IPS-15b (cell line): Measurements from ENCODE around the gene ECE2.

Source experiments
- H3K27me3 ChIP-seq: one replicate; pipeline ENCODE4 v1.6.1; 2013; ENCODE audit warnings: low read length; ENCODE audit not compliant: control insufficient read depth, insufficient read depth
- H3K36me3 ChIP-seq: one replicate; pipeline ENCODE4 v1.6.1; 2013; ENCODE audit warnings: low read length; ENCODE audit not compliant: control insufficient read depth, insufficient read depth
- H3K4me1 ChIP-seq: one replicate; pipeline ENCODE4 v1.6.1; 2013; ENCODE audit warnings: mild to moderate bottlenecking, low read length; ENCODE audit not compliant: control insufficient read depth, insufficient read depth
- H3K4me3 ChIP-seq: one replicate; pipeline ENCODE4 v1.5.1; 2013; ENCODE audit warnings: low read depth, low read length
- H3K9ac ChIP-seq: one replicate; pipeline ENCODE4 v1.6.1; 2013; ENCODE audit warnings: low read depth, mild to moderate bottlenecking, low read length
- H3K9me3 ChIP-seq: one replicate; pipeline ENCODE4 v1.6.1; 2013; ENCODE audit warnings: mild to moderate bottlenecking, low read length; ENCODE audit not compliant: control insufficient read depth, insufficient read depth

ECE2 gene

GRCh38 chr3:184275961-184276910, at the start of gene ECE2:
TSS of gene ECE2 (plus strand) at chr3:184276022. CDS start at chr3:184276154, 132 bp downstream.
- Histone ChIP-seq H3K9me3 (no peaks in the 10 kb centered on the region), H3K4me3 (peak within 1 kb of the TSS; percentile 41), H3K27me3 (peaks cover 44% of the 10 kb centered on the region), H3K4me1 (no peaks in the 10 kb centered on the region), H3K36me3 (no peaks in the 10 kb centered on the region), H3K9ac (peak within 1 kb of the TSS; percentile 37)

DNA sequence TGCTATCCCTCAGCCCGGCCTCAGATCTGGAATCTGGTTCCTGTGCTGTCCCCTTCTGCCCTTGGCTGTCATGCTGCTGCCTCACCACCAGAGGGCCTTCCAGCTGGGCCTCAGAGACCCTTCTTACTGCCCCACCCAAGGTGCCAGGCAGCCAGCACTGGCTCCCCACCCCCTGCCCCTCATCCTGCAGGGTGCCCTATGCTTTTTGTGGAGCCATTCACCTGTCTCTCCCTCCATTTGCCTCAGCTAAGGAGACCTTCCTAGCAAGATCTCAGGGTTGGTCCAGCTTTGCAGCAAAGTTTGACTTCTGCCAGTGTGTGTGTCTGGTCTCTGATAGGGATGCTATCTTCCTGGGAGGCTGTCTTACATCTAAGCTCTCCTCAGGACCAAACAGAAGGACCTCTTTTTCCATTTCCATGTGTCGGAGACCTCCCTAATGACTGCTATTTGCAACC, 48.3 kb upstream of the ECE2 start:
- Histone ChIP-seq H3K9me3 (no peaks in the 10 kb centered on the region), H3K27me3 (peaks cover 48% of the 10 kb centered on the region), H3K4me3 (no peak overlapping the region), H3K9ac (no peak overlapping the region), H3K36me3 (no peaks in the 10 kb centered on the region), H3K4me1 (no peaks in the 10 kb centered on the region)

DNA sequence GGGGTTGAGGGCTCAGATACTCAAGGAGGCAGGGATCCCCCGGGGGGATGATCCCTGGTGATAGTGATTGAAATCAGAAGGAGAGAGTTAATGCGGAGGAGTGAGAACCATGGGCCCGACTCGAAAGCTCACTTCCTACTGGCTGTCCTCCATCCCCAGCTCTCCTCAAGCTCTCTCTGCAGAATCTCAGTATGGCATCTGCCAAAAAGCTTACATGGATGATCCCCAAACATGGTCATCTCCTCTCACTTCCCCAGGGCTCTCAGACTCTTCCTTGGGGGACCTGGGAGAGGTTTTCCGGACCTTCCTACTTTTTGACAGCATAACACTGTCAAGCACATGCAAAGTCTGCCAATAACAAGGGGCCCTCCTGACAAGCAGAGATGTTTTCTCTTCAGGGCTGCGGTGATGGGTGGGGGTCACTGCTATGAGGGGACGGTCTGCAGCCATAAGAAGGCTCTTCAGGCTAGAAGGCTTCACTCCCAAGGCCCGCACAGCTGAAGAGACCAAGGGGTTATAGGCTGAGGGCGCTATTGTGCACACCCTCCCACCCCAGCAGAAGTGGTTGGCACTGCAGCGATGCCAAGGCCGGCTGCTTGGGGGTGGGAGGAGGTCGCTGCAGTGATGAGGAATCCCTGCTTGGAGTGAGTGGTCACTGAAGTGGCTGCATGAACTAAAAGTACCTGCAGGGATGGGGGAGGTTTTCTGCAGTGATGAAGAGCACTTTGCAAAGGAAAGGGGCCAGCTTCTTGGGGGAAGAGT, 47.3 kb upstream of the ECE2 start:
- H3K9me3 ChIP-seq = no peaks in the 10 kb centered on the region
- H3K4me1 ChIP-seq = no peaks in the 10 kb centered on the region
- peaks cover 55% of the 10 kb centered on the region for H3K27me3 ChIP-seq
- no peak overlapping the region for H3K9ac ChIP-seq
- no peaks in the 10 kb centered on the region for H3K36me3 ChIP-seq
- H3K4me3 ChIP-seq = peak overlapping the region; percentile 53

DNA sequence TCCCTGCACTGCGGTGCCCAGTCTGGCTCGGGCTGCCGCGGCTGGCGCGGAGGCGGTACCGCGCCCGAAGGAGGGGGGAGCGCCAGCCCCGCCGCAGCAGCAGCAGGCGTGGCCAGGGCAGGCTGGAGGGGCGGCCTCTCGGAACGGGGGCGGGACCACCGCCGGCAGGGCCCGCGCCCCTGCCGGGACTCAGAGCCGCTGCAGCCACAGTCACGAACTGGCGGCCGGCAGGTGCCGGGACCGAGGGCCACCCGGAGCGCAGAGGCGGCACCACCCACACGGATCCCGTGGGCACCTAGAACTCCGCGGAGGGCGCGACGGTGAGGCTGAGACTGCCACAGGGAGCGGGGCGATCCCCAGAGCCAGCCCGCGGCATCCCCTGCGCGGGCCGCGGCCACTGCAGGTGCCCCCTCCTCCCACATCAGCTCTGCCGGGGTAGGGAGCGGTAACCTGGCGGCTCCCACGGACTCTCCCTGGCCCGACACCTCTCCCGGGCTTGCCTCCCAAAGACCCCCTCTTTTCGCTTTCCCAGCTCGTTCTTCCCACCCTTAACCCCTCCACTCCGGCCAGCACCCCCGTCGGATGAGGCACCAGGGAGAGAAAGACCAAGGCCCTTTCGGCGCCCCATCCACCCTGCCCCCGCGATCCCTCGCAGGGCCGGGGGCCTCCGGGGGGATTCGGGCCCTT, 46.3 kb upstream of the ECE2 start, which contains the start of gene VWA5B2:
Gene VWA5B2 (plus strand): TSS at position 192 of the 687 bp plus-strand sequence. CDS start 944 bp downstream, outside the sequence.
- H3K27me3 ChIP-seq = peaks cover 58% of the 10 kb centered on the region
- no peaks in the 10 kb centered on the region for H3K36me3 ChIP-seq
- peak within 1 kb of the TSS; percentile 65 for H3K4me3 ChIP-seq
- H3K9me3 ChIP-seq = no peaks in the 10 kb centered on the region
- no peak within 1 kb of the TSS for H3K9ac ChIP-seq
- no peaks in the 10 kb centered on the region for H3K4me1 ChIP-seq

- Histone ChIP-seq H3K9ac (no peak overlapping the region), H3K9me3 (no peaks in the 10 kb centered on the region), H3K27me3 (peaks cover 58% of the 10 kb centered on the region), H3K36me3 (no peaks in the 10 kb centered on the region), H3K4me3 (peak overlapping the region; percentile 65), H3K4me1 (no peaks in the 10 kb centered on the region)
These were observed 45.7 kb upstream of the ECE2 start for GRCh38 chr3:184230081-184230602.

- Histone ChIP-seq H3K4me1 (no peaks in the 10 kb centered on the region), H3K36me3 (no peaks in the 10 kb centered on the region), H3K27me3 (peaks cover 58% of the 10 kb centered on the region), H3K4me3 (peak overlapping the region; percentile 65), H3K9ac (no peak overlapping the region), H3K9me3 (no peaks in the 10 kb centered on the region)
These were observed 45.0 kb upstream of the ECE2 start for GRCh38 chr3:184230603-184231528.

GRCh38 chr3:184231671-184232070, 44.2 kb upstream of the ECE2 start:
- no peaks in the 10 kb centered on the region for H3K4me1 ChIP-seq
- H3K36me3 ChIP-seq = no peaks in the 10 kb centered on the region
- peaks cover 58% of the 10 kb centered on the region for H3K27me3 ChIP-seq
- H3K9me3 ChIP-seq = no peaks in the 10 kb centered on the region
- no peak overlapping the region for H3K4me3 ChIP-seq
- no peak overlapping the region for H3K9ac ChIP-seq

GRCh38 chr3:184233127-184233843, 42.5 kb upstream of the ECE2 start:
- Histone ChIP-seq H3K36me3 (no peaks in the 10 kb centered on the region), H3K4me1 (no peaks in the 10 kb centered on the region), H3K9me3 (no peaks in the 10 kb centered on the region), H3K4me3 (no peak overlapping the region), H3K9ac (no peak overlapping the region), H3K27me3 (peaks cover 49% of the 10 kb centered on the region)

- Histone ChIP-seq H3K36me3 (no peaks in the 10 kb centered on the region), H3K9me3 (no peaks in the 10 kb centered on the region), H3K4me1 (no peaks in the 10 kb centered on the region), H3K9ac (no peak overlapping the region), H3K27me3 (peaks cover 40% of the 10 kb centered on the region), H3K4me3 (no peak overlapping the region)
These were observed 41.6 kb upstream of the ECE2 start for GRCh38 chr3:184234224-184234623.

DNA sequence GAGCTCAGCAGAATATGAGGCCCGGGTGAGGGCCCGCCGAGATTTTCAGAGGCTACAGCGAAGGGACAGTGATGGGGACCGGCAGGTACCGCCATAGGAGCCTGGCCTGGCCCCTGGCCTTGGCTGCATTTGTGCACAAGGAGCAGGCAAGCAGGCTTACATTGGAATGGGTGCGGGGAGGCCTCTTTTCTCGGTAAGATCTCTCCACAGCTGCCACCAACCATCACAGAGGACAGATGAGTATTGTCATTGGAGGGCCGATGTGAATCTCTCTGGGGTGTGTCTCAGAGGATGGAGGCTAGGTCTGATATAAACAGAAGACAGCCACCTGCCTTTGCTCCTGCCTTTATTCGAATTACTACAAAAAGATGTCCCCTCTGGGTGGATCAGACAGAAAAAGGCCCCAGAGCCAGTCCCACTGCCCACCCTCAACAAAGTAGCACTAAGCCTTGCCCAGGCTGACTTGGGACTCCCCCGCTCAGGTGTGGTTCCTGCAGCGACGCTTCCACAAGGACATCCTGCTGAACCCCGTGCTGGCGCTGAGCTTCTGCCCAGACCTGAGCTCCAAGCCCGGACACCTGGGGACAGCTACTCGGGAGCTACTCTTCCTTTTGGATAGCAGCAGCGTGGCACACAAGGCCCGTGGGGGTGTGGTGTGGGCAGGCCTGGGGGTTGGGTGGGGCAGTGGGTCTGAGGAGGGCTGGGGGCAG, 41.0 kb upstream of the ECE2 start:
- peaks cover 36% of the 10 kb centered on the region for H3K27me3 ChIP-seq
- no peak overlapping the region for H3K4me3 ChIP-seq
- H3K36me3 ChIP-seq = no peaks in the 10 kb centered on the region
- no peak overlapping the region for H3K9ac ChIP-seq
- no peaks in the 10 kb centered on the region for H3K9me3 ChIP-seq
- no peaks in the 10 kb centered on the region for H3K4me1 ChIP-seq
